Right lobe of liver (tissue), 4 donors: Measurements from ENCODE around the gene ACTG2.

Source experiments
- POLR2A ChIP-seq: fragments of 450-650 bp; IDR thresholded peaks from one replicate; pipeline ENCODE4 v1.6.1; 2017; ENCODE audit warnings: antibody characterized with exemption, mild to moderate bottlenecking
- TF ChIP-seq, protein P1 (sequence below), 4 donors: fragments of 200-600 bp in 3 of 4; fragments of 450-650 bp in 1 of 4; IDR thresholded peaks; one replicate each; pipeline versions ENCODE4 v1.5.1 to v1.8.0; 2016 to 2022; ENCODE audit warnings: antibody characterized with exemption in 4 of 4, mild to moderate bottlenecking in 2 of 4
- donor health status: DM: no; HTN: no; CAD: no.
- donor health status: DM: no; HTN: no; CAD: no.
- donor health status: DM: no; HTN: yes; CAD: no.

DNA sequence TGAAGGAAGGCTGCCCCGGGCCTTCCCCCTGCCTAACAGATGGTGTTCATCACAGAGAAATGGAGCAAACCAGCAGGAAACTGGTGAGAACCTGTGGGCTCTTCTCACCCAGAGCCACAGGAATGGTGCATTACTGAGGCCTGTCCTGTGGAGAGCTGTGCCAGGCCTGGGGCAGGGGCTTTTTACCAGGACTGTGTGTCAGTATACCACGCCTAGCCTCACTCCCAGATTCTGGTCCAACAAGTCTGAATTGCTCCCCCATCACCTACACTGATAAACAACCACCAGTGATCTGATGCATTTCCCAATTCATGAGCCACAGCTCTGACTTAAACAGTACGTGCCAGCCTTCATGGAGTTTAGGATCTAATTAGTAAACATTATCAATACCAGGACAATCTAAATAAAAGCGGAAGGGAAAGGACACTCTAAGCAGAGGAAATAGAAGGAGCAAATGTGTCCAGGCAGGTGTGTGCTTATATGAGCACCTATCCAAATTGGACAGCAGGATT lies 24.9 kb downstream of the ACTG2 start:
- TF ChIP-seq, protein P1, sequence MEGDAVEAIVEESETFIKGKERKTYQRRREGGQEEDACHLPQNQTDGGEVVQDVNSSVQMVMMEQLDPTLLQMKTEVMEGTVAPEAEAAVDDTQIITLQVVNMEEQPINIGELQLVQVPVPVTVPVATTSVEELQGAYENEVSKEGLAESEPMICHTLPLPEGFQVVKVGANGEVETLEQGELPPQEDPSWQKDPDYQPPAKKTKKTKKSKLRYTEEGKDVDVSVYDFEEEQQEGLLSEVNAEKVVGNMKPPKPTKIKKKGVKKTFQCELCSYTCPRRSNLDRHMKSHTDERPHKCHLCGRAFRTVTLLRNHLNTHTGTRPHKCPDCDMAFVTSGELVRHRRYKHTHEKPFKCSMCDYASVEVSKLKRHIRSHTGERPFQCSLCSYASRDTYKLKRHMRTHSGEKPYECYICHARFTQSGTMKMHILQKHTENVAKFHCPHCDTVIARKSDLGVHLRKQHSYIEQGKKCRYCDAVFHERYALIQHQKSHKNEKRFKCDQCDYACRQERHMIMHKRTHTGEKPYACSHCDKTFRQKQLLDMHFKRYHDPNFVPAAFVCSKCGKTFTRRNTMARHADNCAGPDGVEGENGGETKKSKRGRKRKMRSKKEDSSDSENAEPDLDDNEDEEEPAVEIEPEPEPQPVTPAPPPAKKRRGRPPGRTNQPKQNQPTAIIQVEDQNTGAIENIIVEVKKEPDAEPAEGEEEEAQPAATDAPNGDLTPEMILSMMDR (IDR thresholded peaks at IDR 0.05): no peak
- no peak for TF ChIP-seq POLR2A
